Measurements from ENCODE around the gene OLFM3. TPM values are rescaled to one million over a fixed set of nuclear protein-coding genes. Genes with fewer than 3 reads are reported as not detected.

Gene OLFM3
- total RNA-seq, 1 experiment from 2014 or later: 0.26 TPM

DNA sequence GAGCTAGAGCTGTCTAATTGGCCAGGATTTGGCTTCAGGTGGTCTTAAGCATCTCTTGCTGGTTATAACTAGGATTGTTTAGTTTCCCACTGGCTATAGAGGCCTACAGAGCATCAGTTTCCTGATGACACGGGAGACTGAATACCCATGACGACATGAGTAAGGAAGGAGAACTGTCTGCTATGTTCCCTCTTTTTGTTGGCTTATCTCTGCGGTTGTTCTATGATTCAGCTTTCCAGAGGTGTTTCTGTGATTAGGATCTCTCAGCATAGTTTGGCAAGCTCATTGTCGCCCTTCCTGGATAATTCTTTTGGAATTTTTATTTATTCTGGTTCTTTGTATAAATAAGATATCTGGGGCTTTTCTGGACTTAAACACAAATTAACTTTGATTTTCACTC lies 163.4 kb downstream of the OLFM3 start:
- Histone ChIP-seq H3K27me3 (ENCODE audit: insufficient read depth, low read length) (no peaks in the 10 kb centered on the region), H3K56ac (ENCODE audit: insufficient read length, low read depth, low read length) (no peak overlapping the region), H2AFZ (ENCODE audit: low read length) (no peak overlapping the region), H2BK5ac (ENCODE audit: insufficient read length, low read length) (no peak overlapping the region), H2AK5ac (ENCODE audit: insufficient read length, low read length) (no peak overlapping the region), H3K23ac (ENCODE audit: insufficient read length, low read depth, low read length) (no peak overlapping the region), H4K5ac (ENCODE audit: insufficient read length, low read depth, low read length) (no peak overlapping the region), H2BK120ac (ENCODE audit: low read depth, low read length, poor library complexity, severe bottlenecking) (no peak overlapping the region), H4K8ac (replicated peaks; ENCODE audit: insufficient read length, low read depth, low read length) (no peak overlapping the region), H2BK20ac (ENCODE audit: low read depth, low read length, poor library complexity, severe bottlenecking) (no peak overlapping the region), H3K4me1 (ENCODE audit: insufficient read depth, low read length) (no peaks in the 10 kb centered on the region), H3K14ac (ENCODE audit: insufficient read depth, low read length) (no peak overlapping the region), H3K18ac (ENCODE audit: insufficient read length, low read depth, low read length) (no peak overlapping the region), H2BK15ac (ENCODE audit: low read depth, low read length) (no peak overlapping the region), H4K91ac (ENCODE audit: insufficient read length, low read depth, low read length) (no peak overlapping the region), H3K9ac (ENCODE audit: extremely low read depth, insufficient read length, low read length) (no peak overlapping the region), H3K4ac (ENCODE audit: low read depth, low read length) (no peak overlapping the region), H3K9me3 (ENCODE audit: control insufficient read depth, low read depth, low read length) (no peaks in the 10 kb centered on the region), H2BK12ac (ENCODE audit: insufficient read length, low read depth, low read length) (no peak overlapping the region), H3K79me1 (ENCODE audit: insufficient read depth, low read depth, low read length, poor library complexity, severe bottlenecking) (no peaks in the 10 kb centered on the region), H3K27ac (ENCODE audit: insufficient read length, low read depth, low read length) (no peak overlapping the region), H3T11ph (ENCODE audit: low read length) (no peak overlapping the region), H3K79me2 (ENCODE audit: insufficient read depth, low read length) (no peaks in the 10 kb centered on the region), H3K4me2 (ENCODE audit: insufficient read depth, insufficient read length, low read length) (no peak overlapping the region), H3K23me2 (ENCODE audit: insufficient read length, low read depth, low read length, poor library complexity, severe bottlenecking) (no peaks in the 10 kb centered on the region), H4K20me1 (ENCODE audit: control insufficient read depth, insufficient read depth, insufficient read length) (no peaks in the 10 kb centered on the region)
- Mint-ChIP-seq H3K36me3 (ENCODE audit: insufficient read depth in 1 of 3, low read depth in 3 of 3) (no peaks in the 10 kb centered on the region), H3K9me3 (no peaks in the 10 kb centered on the region), H3K27ac (no peak overlapping the region), H3K4me3 (no peak overlapping the region), H3K27me3 (ENCODE audit: low read depth) (no peaks in the 10 kb centered on the region), H3K4me1 (no peaks in the 10 kb centered on the region)
- WGBS (ENCODE audit: extremely low coverage, insufficient read length, low lambda C conversion rate): no CpG with 5 or more reads among the region's 4 CpGs
- TF ChIP-seq, protein P1, sequence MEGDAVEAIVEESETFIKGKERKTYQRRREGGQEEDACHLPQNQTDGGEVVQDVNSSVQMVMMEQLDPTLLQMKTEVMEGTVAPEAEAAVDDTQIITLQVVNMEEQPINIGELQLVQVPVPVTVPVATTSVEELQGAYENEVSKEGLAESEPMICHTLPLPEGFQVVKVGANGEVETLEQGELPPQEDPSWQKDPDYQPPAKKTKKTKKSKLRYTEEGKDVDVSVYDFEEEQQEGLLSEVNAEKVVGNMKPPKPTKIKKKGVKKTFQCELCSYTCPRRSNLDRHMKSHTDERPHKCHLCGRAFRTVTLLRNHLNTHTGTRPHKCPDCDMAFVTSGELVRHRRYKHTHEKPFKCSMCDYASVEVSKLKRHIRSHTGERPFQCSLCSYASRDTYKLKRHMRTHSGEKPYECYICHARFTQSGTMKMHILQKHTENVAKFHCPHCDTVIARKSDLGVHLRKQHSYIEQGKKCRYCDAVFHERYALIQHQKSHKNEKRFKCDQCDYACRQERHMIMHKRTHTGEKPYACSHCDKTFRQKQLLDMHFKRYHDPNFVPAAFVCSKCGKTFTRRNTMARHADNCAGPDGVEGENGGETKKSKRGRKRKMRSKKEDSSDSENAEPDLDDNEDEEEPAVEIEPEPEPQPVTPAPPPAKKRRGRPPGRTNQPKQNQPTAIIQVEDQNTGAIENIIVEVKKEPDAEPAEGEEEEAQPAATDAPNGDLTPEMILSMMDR (conservative IDR thresholded peaks at IDR 0.05): no peak
- DNase-seq: no peak
